Measurements from ENCODE around the gene PARP1. TPM values are rescaled to one million over a fixed set of nuclear protein-coding genes. Genes with fewer than 3 reads are reported as not detected.

PARP1 gene
- total RNA-seq = 18.4 and 26.1 TPM in 2 replicates

GRCh38 chr1:226407497-226408284 is at the start of gene PARP1:
Gene PARP1 (minus strand): TSS chr1:226408093. CDS start chr1:226407929, 164 bp downstream.
- Histone ChIP-seq H3K4me3 (ENCODE audit: low read depth, low read length) (peak within 1 kb of the TSS; percentile 64), H3K36me3 (ENCODE audit: control insufficient read depth, insufficient read depth, low read length) (no peaks in the 10 kb centered on the region), H3K27me3 (ENCODE audit: control insufficient read depth, insufficient read depth, low read length) (no peaks in the 10 kb centered on the region)
- peak; percentile 69 for DNase-seq (ENCODE audit: low read depth)
- TF ChIP-seq CTCF (IDR thresholded peaks at IDR 0.05; ENCODE audit: insufficient read depth, low read length, severe bottlenecking) = peak; percentile 36
- no peak for FAIRE-seq

GRCh38 chr1:226457307-226457712 is 49.4 kb upstream of the PARP1 start:
- DNase-seq (ENCODE audit: low read depth) = no peak
- no peak for FAIRE-seq
- Histone ChIP-seq H3K4me3 (ENCODE audit: low read depth, low read length) (no peak overlapping the region), H3K27me3 (ENCODE audit: control insufficient read depth, insufficient read depth, low read length) (no peaks in the 10 kb centered on the region), H3K36me3 (ENCODE audit: control insufficient read depth, insufficient read depth, low read length) (no peaks in the 10 kb centered on the region)
- TF ChIP-seq CTCF (IDR thresholded peaks at IDR 0.05; ENCODE audit: insufficient read depth, low read length, severe bottlenecking) = peak; percentile 4

- Histone ChIP-seq H3K27me3 (ENCODE audit: control insufficient read depth, insufficient read depth, low read length) (no peaks in the 10 kb centered on the region), H3K4me3 (ENCODE audit: low read depth, low read length) (no peak overlapping the region), H3K36me3 (ENCODE audit: control insufficient read depth, insufficient read depth, low read length) (no peaks in the 10 kb centered on the region)
- FAIRE-seq (no peak), DNase-seq (ENCODE audit: low read depth) (no peak)
- no peak for TF ChIP-seq CTCF (IDR thresholded peaks at IDR 0.05; ENCODE audit: insufficient read depth, low read length, severe bottlenecking)
Observed at GRCh38 chr1:226455843-226456242, 48.0 kb upstream of the PARP1 start.

- Histone ChIP-seq H3K4me3 (ENCODE audit: low read depth, low read length) (no peak overlapping the region), H3K36me3 (ENCODE audit: control insufficient read depth, insufficient read depth, low read length) (no peaks in the 10 kb centered on the region), H3K27me3 (ENCODE audit: control insufficient read depth, insufficient read depth, low read length) (no peaks in the 10 kb centered on the region)
- no peak for TF ChIP-seq CTCF (IDR thresholded peaks at IDR 0.05; ENCODE audit: insufficient read depth, low read length, severe bottlenecking)
- DNase-seq (ENCODE audit: low read depth) (peak; percentile 23), FAIRE-seq (no peak)
Observed at GRCh38 chr1:226454349-226454748, 46.5 kb upstream of the PARP1 start.

GRCh38 chr1:226453015-226453704 is 45.3 kb upstream of the PARP1 start:
- no peak for FAIRE-seq
- no peaks in the 10 kb centered on the region for H3K36me3 ChIP-seq (ENCODE audit: control insufficient read depth, insufficient read depth, low read length)

More at GRCh38 chr1:226453015-226453704, 45.3 kb upstream of the PARP1 start:
- H3K4me3 ChIP-seq (ENCODE audit: low read depth, low read length) = no peak overlapping the region
- DNase-seq (ENCODE audit: low read depth) = no peak
- TF ChIP-seq CTCF (IDR thresholded peaks at IDR 0.05; ENCODE audit: insufficient read depth, low read length, severe bottlenecking) = no peak
- no peaks in the 10 kb centered on the region for H3K27me3 ChIP-seq (ENCODE audit: control insufficient read depth, insufficient read depth, low read length)

Data from bronchial epithelial cell (primary cell).